Hypothalamus (tissue), 51 donors: ENCODE data around the gene IL22RA2.
A peak's percentile ranks its signal among the peaks of the same experiment; 100 is the strongest.

Experiments used
- DNase-seq, 51 donors: peaks; one replicate each; lab custom pipeline; 2025; lab: John Stamatoyannopoulos, UW

IL22RA2 gene

GRCh38 chr6:137170266-137171052 lies 3.0 kb downstream of the IL22RA2 start:
- no peak for DNase-seq

GRCh38 chr6:137167702-137168377 lies 5.6 kb downstream of the IL22RA2 start:
- no peak for DNase-seq

GRCh38 chr6:137166247-137167098 lies 7.0 kb downstream of the IL22RA2 start:
- no peak for DNase-seq

GRCh38 chr6:137165375-137166246 lies 7.8 kb downstream of the IL22RA2 start:
- peak in 1 of 51 donors; percentile 0 for DNase-seq

GRCh38 chr6:137163732-137164318 lies 9.6 kb downstream of the IL22RA2 start:
- DNase-seq, result no peak

- DNase-seq, result no peak
Observed at GRCh38 chr6:137162692-137163306, 10.6 kb downstream of the IL22RA2 start.

- no peak for DNase-seq
Observed at GRCh38 chr6:137161949-137162348, 11.5 kb downstream of the IL22RA2 start.

GRCh38 chr6:137160763-137161162 lies 12.7 kb downstream of the IL22RA2 start:
- DNase-seq, result no peak

- DNase-seq, result no peak
Observed at GRCh38 chr6:137159912-137160311, 13.5 kb downstream of the IL22RA2 start.

GRCh38 chr6:137157601-137158000 lies 15.8 kb downstream of the IL22RA2 start:
- DNase-seq, result no peak

- DNase-seq, result no peak
Observed at GRCh38 chr6:137156650-137157049, 16.8 kb downstream of the IL22RA2 start.

- DNase-seq, result peak in 1 of 51 donors; percentile 4
Observed at GRCh38 chr6:137155830-137156229, 17.6 kb downstream of the IL22RA2 start.

GRCh38 chr6:137150072-137150471 lies 23.4 kb downstream of the IL22RA2 start:
- no peak for DNase-seq

GRCh38 chr6:137149035-137149393 lies 24.4 kb downstream of the IL22RA2 start:
- DNase-seq, result no peak

GRCh38 chr6:137148306-137149034 lies 25.0 kb downstream of the IL22RA2 start:
- no peak for DNase-seq

GRCh38 chr6:137147195-137147594 lies 26.2 kb downstream of the IL22RA2 start:
- no peak for DNase-seq

GRCh38 chr6:137146206-137146605 lies 27.2 kb downstream of the IL22RA2 start:
- no peak for DNase-seq

- DNase-seq, result no peak
Observed at GRCh38 chr6:137145421-137145820, 28.0 kb downstream of the IL22RA2 start.

GRCh38 chr6:137136065-137136464 lies 37.4 kb downstream of the IL22RA2 start:
- no peak for DNase-seq
